NCI-H1048 (cell line): Measurements from ENCODE around the gene ARL2BP.

Source experiments
- DNase-seq: peaks from one replicate; lab custom pipeline; 2025; lab: John Stamatoyannopoulos, UW

The ARL2BP gene

GRCh38 chr16:57283214-57283958 lies 38.3 kb downstream of the ARL2BP start:
- no peak for DNase-seq

GRCh38 chr16:57283959-57284208 lies 38.8 kb downstream of the ARL2BP start:
- DNase-seq = no peak

- DNase-seq = no peak
These were observed 39.3 kb downstream of the ARL2BP start, which contains the start of gene PLLP for GRCh38 chr16:57284209-57284951. TSS of gene PLLP (minus strand) at chr16:57284672. CDS start at chr16:57284540, 132 bp downstream.

DNA sequence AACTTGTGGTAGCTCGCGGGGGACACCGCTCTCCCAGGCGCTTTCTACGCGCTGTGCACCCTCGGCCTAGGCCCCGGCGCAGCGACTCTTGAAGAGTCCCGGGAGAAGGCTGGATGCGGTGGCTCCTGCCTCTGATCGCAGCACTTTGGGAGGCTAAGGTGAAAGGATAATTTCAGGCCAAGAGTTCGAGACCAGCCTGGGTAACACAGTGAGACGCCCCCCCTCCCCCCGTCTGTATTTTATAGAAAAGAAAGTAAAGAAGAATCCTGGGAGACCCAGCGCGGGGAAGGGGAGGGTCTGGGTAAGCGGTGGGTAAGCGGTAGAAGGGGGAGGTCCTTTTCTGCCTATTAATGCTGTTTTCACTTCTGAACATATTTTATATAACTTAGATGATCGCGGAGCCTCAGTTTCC lies 39.9 kb downstream of the ARL2BP start:
- no peak for DNase-seq

DNA sequence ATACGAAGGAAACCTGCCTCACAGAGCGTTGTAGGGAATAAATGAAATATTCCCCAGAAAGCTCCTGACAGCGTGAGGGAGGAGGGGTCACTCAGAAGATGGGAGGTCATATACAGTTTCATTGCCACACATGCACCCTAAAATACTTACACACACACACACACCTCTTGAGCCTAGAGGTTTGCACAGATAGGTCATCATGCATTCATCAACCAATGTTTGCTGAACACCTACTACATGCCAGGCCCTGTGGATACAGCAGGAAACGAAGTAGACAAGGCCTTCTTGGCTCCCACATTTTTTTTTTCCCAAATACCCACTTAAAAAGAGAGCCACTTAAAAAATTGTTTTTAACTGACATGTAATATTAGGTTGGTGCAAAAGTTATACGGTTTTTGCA lies 40.3 kb downstream of the ARL2BP start:
- no peak for DNase-seq

DNA sequence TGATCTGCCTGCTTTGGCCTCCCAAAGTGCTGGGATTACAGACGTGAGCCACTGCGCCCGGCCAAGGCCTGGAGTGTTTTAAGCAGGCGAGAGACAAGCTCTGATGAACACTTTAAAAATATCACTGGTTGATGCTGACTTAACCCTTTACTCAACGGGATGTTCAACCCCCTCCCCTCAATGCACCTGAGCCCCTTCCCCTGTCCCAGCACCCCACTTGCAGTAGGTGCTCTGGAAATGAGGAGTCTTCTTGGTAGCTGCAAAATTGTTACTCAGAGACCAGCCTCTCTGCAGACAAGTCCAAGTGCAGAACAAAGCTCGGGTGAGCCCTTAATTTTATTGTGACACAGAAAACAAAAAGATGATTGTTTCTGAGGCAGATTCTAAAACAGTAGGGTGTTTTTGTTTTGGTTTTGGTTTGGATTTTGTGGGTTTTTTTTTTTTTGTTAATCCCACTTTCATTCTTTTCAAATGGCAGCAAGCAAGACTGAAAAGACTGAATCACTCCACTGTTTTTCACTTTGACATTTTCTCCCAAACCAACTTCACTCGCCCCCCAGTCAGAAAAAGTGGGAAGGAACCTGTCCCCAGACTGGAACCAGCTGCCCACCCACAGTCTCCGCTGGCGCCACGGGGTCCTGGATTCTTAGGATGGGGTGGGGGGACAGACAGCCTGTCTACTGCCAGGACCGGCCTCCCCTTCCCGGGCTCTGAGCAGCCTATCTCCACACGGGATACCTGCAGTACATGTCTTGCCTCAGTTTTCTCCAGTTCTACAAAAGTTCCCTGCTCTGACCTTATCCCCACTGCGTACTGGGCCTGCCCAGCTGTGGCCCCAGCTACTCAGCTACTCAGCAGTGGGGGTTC lies 44.6 kb downstream of the ARL2BP start:
- DNase-seq = no peak

DNA sequence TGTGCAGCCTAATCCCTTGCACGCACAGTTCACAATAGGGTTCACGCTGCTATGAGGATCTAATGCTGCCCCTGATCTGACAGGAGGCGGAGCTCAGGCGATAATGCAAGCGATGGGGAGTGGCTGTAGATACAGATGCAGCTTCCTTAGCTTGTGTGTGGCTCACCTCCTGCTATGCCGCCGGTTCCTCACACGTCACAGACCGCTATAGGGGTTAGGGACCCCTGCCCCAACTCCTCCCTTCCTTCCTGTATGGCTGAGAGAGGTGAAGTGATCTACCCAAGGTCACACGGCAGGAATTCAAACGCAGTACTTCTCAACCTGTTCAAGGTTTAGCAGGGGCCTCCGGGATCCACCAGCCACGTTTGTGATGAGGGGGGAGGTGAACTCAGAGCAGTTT lies 52.8 kb downstream of the ARL2BP start:
- DNase-seq = no peak

DNA sequence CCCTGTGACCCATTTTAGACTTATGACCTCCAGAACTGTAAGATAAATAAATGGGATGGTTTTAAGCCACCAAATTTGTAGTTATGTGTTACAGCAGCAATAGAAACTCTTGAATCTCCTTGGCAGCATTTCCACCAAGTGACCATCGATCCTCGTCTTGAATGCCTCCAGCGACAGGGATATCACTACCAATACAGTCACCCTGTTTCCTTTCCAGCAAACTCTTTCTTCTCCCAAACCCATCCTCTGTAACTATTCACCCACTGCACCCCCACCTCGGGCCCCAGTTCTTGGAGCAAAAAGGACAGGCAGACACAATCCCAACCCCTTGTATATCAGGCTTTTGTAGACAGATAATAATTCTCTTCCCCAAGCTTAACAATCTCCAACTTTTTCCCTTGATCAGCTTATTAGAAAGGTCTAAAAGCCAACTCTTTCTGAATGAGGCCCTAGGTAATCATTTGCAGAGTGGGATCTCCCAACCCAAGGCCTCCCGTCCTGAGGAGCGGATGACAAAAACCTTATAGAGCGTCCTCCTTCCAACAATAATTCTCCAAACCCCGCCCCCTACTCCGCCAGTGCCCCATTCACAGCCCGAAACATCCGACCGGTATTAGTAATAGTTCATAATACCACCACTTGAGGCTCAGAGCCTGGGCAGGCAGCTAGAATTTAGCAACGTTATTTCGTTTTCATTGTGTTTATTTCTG lies 54.1 kb downstream of the ARL2BP start:
- DNase-seq = no peak

DNA sequence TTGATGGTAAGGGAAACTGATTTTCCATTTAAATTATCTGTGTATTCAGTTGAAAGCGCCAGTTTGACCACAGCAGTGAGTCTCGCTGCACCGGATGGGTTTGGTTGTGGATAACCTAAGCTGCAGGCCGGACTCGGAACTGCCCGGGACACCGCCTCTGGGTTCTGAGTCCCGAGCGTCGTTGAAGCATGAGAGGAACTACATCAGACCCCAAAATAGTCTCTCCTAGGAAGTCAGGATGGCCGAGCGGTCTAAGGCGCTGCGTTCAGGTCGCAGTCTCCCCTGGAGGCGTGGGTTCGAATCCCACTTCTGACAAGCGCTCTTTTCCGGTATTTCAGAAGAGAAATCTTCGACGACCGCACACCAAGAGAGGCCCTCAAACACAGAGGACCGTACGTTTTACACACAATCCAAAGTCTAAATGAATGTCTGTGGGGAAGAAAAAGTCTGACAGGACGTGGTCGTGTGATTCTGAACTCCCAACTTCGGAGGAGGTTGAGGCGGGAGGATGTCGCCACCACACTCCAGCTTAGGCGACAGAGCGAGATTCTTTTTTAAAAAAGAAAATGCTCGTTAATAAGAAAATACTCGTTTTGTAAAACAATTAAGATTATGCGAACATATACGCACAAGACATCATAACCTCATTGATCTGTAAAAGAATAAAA lies 54.8 kb downstream of the ARL2BP start:
- no peak for DNase-seq

- peak; percentile 75 for DNase-seq
These were observed 55.5 kb downstream of the ARL2BP start for GRCh38 chr16:57300387-57301125.

- no peak for DNase-seq
These were observed 56.2 kb downstream of the ARL2BP start for GRCh38 chr16:57301126-57301817.
